Measurements from ENCODE around the gene CYP3A5. TPM values are rescaled to one million over a fixed set of nuclear protein-coding genes. Genes with fewer than 3 reads are reported as not detected.
"Not testable (repeated sequence)": the region's sequence is repeated elsewhere in the genome, so short reads cannot be mapped to it uniquely, and the experiment has no call there.

CYP3A5 gene
- total RNA-seq, 1 donor from 2014 or later = 26.4 TPM

DNA sequence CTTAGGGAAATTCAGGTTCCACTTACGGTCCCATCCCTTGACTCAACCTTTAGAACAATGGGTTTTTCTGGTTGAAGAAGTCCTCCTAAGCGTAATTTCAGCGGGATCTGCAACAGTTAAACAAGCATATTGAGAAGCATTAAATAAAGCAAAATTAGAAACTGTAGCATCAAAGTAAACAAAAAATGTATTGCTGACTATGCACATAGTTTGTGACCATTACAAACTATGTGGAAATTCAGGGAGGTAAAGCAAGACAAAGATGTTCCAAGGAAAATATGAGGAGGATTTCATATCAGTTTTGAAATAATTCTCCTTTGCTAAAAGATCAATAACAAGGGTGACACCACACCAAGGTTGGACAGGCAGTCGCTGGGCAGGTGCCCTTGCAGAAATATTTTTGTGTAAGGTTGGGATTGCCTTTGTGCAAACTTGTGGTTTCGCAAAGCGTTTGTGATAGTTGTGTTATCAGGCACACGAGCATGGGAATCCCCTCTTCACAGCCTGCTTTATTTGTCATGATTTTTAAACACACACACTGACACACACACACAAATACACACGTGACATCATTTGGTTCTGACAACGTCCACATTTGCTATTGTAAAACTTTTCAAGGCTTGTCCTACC is 5.4 kb upstream of the CYP3A5 start:
- no peak for ATAC-seq

GRCh38 chr7:99679032-99679399 is 780 bp downstream of the CYP3A5 start:
- ATAC-seq = peak; percentile 90

DNA sequence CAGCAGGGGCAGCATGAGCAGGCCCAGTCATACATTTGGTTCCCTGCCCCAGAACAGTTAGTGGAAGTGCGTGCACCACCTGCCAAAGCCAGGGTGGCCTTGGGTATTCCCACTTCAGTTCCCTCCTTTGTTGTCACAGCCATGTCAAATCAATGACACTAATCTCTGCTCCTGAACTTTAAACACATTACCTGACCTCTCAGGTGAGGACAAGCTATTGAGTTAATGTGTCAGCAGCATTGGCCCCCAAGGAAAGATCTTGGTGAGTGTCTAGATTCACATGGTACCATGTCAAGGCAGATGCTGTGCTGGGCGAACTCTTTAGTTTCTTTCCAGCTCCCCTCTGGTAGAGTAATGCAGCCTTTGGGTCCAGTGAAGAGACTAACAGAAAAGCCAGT is 2.1 kb downstream of the CYP3A5 start:
- ATAC-seq = no peak

DNA sequence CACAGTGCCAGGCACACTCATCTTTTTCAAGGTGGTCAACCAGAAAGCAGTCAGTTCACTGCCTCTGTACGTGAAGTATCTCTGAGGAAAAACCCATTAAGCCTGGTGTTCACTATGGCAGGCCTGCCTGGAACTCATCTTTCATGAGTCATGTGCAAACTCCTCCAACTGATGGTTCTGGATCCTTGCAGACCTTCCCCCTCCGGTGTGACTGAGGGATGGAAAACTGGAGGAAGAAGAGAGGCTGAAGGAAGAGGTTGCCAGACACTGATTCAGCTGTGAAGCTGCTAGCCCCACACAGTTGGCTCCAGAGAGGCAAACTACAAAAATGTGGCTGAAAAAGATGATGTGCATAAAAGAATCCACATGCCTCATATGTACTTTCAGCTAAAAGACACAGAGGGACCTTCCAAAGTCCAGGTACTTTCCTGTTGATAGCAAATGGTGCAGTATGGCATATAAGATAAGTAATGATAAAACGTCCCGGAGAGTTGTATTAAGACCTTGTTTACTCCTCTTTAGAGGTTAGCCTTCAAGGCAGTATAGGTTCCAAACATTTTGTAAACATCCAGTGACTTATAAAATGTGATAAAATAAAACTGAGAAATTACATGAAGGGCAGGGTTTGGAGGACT is 2.7 kb downstream of the CYP3A5 start:
- no peak for ATAC-seq

GRCh38 chr7:99674995-99675742 is 4.6 kb downstream of the CYP3A5 start:
- no peak for ATAC-seq

GRCh38 chr7:99672573-99672972 is 7.2 kb downstream of the CYP3A5 start:
- ATAC-seq = no peak

GRCh38 chr7:99669782-99670181 is 10.0 kb downstream of the CYP3A5 start:
- no peak for ATAC-seq

GRCh38 chr7:99668541-99668940 is 11.3 kb downstream of the CYP3A5 start:
- no peak for ATAC-seq

DNA sequence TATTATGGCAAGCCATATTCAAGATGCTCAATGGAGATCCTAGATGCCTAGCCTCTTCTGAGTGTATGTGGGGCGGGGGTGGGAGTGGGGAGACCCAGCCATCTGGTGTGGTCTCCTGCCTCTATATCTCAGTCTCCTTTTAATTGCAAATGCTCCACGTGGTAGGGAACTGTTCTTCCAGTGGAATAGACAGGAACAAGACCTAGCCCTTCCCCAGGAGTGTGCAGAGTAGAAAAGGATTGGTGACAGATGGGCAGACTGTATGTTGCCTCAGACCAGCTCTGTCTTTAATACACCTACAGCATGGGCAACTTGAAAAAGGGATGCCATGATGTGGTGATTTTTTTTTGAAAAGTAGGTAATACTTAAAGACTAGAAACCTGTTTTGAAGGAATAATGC is 12.6 kb downstream of the CYP3A5 start:
- no peak for ATAC-seq

DNA sequence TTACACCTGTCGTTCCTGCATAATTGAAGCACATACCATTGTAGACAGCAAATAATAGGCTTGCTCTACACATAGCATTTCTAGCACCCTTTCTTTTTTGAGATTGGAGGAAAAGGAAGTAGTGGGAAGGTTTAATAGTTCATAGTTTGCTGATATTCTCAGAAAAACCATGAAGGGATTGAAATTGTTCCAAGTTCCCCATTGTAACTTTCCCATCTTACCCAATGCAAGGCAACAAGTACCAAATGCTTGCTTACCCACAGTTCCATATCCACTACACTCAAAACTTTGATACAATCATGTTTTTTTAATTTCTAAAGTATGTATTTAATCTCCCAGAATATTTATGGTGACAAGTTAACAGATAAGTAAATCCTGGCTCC is 13.8 kb downstream of the CYP3A5 start:
- no peak for ATAC-seq

GRCh38 chr7:99665312-99666012 is 14.3 kb downstream of the CYP3A5 start:
- no peak for ATAC-seq

GRCh38 chr7:99657879-99658278 is 21.9 kb downstream of the CYP3A5 start:
- not testable (repeated sequence) for ATAC-seq

- not testable (repeated sequence) for ATAC-seq
Observed at GRCh38 chr7:99654626-99655025, 25.2 kb downstream of the CYP3A5 start.

DNA sequence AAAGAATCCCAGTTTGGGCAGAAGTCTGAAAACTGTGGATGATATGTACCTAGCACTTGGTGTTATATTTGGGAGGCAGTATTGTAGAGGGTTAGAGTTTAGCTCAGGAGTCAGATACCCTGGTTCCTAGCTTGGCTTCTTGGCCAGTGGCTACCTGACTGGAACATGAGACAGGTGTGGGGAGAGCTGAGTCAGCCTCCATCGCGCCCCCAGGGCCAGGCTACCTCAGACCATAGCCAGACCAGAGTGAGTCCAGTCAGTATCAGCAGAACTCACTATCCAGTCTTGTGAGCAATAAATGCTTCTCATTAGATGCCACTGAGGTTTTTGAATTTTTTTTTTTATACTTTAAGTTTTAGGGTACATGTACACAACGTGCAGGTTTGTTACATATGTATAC is 26.0 kb downstream of the CYP3A5 start:
- ATAC-seq = peak; percentile 49

- not testable (repeated sequence) for ATAC-seq
Observed at GRCh38 chr7:99653269-99653668, 26.5 kb downstream of the CYP3A5 start.

DNA sequence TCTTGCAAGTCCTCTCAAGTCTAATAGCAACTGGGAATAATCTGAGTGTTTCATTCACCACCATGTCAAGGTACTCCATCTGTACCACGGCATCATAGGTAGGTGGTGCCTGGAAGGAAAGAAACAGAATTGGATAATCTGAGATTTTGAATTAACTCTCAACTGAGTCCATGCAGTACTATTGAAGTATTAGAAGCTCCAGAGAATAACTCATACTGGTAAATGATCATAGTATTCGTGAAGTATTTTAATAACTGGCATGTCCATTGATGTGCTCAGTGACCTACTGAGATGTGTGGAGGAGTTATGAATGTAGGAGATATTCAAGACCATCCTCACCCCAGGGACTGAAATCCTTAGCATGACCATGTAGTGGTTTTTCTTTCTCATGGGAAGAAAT is 27.1 kb downstream of the CYP3A5 start:
- no peak for ATAC-seq

DNA sequence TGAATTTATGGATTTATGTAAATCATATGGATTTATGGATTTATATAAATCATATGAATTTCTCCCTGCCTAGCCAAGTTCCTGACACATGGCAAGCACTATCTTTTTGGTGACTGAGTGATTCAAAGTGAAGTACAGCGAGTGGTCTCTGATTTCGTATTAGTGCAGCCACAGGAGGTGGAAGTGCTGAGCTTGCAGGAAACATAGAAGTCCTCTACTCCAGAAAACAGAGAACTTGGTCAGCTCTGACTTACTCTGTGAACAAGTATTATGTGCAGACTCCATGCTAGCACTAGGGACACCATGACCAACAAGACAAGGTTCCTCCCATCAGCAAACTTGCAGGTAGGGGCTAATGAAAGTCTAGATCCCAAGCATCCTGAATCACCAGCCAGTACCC is 28.5 kb downstream of the CYP3A5 start:
- ATAC-seq = no peak

- no peak for ATAC-seq
Observed at GRCh38 chr7:99648843-99649242, 31.0 kb downstream of the CYP3A5 start.

GRCh38 chr7:99645590-99645989 is 34.2 kb downstream of the CYP3A5 start:
- no peak for ATAC-seq

DNA sequence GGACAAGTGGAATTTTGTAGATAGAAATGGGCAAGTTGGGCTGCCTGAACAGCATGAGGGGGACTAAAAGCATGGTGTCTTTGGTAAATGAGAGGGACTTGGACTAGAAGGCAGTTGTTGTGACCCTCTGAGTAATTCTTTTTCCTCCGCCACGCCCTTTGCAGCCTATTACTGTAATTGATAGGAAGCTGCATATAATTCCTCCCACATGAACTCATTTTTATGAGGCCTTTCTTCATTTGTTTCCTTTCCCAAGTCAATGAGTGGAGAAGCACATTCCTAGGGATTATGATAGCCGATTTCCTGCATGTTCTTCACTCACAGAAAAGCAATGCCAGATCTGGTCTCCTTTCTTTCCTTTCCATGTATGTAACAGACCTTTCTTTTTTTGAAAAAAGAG is 35.4 kb downstream of the CYP3A5 start:
- no peak for ATAC-seq

GRCh38 chr7:99643464-99643863 is 36.3 kb downstream of the CYP3A5 start:
- peak; percentile 11 for ATAC-seq

DNA sequence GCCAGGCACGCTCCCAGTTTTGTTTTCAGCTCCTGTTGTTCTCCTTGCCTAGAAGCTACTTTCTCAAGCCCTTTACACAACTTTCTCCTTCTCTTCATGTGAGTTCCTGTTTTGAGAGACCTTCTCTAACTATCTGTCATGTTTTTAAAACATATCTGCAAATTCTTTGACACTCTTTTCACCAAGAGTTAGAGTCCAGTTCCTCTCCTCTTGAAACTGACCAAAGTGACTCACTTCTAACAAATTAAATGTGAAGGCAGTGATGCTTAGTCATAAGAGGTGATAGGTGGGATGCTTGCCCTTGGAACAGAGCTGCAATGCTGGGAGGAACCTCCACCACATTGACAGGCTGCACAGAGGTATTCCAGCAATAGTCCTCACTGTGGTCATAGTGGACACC is 37.8 kb downstream of the CYP3A5 start:
- ATAC-seq = no peak

DNA sequence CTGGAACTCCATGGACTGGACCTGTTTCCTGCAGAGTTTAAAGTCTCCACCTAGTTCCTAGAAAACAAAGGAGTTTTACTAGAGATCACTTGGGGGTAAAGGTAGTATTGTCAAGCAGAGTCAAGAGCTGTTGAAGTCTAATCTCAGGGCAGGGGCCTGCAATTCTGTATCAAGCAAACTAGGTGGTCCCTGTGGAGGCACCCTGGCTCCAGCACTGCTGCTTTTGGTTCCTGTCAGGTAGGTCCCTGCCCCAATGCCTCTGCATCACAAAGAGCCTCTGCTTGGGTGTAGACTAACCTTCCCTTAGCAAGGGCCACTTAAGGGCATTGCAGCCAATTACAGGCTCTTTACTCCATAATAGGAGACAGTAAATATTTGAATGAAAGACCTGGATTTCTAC is 40.5 kb downstream of the CYP3A5 start:
- no peak for ATAC-seq

Data from esophagus mucosa (tissue), 1 donor.